NCI-H82 (cell line): ENCODE results near the gene CTRL.
A peak's percentile ranks its signal among the peaks of the same experiment; 100 is the strongest.

Experiments
- DNase-seq: peaks from one replicate; lab custom pipeline; 2025; lab: John Stamatoyannopoulos, UW

The CTRL gene

DNA sequence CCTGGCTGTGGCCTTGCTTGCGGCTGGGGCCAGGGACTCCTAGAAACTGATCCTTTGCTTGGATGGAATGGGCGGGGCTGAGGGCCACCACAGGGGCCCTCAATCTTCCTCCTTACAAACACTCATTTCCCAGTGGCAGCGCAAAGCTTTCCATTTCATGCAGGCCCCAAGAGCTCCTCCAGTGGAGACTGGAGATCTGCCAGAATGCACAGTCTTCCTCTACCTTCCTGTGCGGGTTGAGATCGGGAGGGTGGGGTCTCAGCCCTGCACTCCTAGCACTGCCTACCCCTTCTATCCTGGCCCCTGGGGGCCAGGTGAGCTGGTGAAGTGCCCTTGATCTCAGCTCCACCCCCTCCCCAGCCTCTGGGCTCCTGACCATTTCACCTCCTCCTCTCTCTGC lies 45.3 kb downstream of the CTRL start:
- peak; percentile 40 for DNase-seq

DNA sequence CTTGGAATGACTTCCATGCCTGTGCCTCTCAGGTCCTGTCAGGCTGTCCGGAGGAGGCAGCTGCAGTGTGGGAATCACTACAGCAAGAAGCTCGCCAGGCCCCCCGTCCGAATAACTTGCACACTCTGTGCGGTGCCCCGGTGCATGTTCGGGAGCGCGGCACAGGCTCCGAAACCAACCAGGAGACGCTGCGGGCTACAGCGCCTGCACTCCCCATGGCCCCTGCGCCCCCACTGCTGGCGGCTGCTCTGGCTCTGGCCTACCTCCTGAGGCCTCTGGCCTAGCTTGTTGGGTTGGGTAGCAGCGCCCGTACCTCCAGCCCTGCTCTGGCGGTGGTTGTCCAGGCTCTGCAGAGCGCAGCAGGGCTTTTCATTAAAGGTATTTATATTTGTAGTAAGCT lies 45.7 kb downstream of the CTRL start:
- no peak for DNase-seq

DNA sequence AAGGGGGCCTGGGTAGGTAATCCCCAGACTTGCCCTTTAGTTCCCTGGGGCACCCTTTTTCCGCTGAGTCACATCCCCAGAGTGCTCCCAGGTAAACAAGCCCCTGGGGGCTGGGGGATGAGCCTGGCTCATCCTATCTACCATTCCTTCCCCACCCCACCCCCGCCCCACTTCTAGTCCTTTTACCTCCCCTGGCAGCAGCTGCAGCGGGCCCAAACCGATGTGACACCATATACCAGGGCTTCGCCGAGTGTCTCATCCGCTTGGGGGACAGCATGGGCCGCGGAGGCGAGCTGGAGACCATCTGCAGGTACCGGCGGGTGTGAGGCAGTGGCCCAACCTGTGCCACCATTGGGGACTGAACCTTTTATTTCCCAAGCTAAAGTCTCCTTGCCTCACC lies 46.1 kb downstream of the CTRL start:
- no peak for DNase-seq

DNA sequence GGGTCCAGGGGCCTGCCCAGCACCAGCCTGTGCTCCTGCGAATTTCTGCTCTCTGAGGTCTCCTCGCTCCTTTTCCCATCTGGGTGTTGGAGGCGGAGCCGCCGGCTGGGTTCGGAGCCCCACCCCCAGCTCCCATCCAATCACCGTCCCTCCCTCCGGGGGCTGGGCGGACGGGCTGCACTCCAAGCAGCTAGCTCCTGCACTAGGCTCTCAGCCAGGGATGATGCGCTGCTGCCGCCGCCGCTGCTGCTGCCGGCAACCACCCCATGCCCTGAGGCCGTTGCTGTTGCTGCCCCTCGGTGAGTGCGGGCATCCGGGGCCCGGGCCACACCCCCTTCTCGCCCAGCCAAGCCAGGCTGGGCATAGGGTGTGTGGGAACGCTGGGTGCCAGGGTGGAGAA lies 47.0 kb downstream of the CTRL start, which contains the start of gene NRN1L:
Gene NRN1L (plus strand): TSS at position 202 of the 400 bp plus-strand sequence. CDS start 19 bp downstream, at position 221.
- peak; percentile 93 for DNase-seq

DNA sequence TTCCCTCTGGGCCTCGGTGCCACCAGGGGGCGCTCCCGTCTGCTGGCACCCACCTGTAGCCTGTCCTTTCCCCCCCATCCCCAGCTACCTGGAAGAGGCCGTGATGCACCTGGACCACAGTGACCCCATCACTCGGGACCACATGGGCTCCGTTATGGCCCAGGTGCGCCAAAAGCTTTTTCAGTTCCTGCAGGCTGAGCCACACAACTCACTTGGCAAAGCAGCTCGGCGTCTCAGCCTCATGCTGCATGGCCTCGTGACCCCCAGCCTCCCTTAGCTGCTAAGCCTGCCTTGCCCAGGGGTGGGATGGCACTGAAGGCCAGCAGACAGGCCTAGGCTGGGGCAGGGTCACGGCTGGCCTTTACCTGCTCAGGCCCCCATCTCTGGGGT lies 47.8 kb downstream of the CTRL start:
- DNase-seq = peak; percentile 63

DNA sequence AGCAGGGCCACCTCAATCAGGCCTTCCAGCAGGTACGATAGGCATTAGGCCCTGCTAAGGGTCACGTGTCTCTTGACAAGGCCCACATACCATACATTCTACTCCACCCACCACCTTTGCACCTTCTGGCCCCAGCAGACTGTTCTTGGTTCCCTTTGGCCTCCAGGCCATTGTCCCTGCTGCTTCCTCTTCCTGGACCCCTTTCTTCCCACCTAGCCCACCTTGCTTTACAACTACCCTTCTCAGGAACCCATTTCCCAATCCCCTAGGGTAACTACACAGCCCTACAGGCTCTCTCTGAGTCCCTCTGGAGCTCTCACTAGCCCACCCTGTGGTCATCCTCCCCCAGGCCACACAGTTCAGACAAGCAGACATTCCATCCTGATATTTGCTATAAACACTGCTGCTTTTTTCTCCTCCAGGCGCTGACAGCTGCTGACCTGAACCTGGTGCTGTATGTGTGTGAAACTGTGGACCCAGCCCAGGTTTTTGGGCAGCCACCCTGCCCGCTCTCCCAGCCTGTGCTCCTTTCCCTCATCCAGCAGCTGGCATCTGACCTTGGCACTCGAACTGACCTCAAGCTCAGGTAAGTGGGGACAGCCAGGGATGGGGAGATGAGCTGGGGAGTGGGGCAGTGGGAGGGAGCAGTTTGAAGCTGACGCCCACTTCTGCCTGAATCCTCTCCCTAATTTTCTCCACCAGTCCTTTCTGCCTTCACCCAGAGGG lies 48.4 kb downstream of the CTRL start:
- DNase-seq = no peak

DNA sequence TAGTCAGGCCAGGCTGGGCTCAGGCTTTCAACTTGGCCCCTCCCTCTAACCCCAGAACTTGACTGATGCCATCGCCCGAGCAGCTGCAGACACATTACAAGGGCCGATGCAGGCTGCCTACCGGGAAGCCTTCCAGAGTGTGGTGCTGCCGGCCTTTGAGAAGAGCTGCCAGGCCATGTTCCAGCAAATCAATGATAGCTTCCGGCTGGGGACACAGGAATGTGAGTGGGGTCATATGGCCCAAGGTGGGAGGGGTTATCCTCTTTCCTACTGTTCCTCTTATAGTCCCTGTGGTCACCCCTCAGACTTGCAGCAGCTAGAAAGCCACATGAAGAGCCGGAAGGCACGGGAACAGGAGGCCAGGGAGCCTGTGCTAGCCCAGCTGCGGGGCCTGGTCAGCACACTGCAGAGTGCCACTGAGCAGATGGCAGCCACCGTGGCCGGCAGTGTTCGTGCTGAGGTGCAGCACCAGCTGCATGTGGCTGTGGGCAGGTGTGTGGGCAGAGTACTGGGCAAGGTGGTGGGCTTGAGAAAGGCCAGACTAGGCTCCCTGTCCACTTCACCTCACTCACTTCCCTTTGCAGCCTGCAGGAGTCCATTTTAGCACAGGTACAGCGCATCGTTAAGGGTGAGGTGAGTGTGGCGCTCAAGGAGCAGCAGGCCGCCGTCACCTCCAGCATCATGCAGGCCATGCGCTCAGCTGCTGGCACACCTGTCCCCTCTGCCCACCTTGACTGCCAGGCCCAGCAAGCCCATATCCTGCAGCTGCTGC lies 49.1 kb downstream of the CTRL start:
- no peak for DNase-seq

DNA sequence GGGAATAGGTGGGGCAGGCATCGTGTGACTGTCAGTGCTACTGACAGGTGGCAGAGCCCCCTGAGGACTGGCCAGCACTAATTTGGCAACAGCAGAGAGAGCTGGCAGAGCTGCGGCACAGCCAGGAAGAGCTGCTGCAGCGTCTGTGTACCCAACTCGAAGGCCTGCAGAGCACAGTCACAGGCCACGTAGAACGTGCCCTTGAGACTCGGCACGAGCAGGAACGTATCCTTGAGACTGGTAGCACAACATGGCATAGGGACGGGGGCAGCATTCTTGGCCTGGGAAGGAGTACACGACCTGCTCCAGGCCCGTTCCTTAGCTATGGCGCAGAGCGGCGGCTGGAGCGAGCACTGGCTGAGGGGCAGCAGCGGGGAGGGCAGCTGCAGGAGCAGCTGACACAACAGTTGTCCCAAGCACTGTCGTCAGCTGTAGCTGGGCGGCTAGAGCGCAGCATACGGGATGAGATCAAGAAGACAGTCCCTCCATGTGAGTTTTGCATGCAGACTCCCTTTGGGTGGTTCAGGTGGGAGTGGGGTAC lies 50.0 kb downstream of the CTRL start:
- no peak for DNase-seq

DNA sequence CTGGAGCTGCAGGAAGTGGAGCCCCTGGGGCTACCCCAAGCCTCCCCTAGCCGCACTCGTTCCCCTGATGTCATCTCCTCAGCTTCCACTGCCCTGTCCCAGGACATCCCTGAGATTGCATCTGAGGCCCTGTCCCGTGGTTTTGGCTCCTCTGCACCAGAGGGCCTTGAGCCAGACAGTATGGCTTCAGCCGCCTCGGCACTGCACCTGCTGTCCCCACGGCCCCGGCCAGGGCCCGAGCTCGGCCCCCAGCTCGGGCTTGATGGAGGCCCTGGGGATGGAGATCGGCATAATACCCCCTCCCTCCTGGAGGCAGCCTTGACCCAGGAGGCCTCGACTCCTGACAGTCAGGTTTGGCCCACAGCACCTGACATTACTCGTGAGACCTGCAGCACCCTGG lies 51.1 kb downstream of the CTRL start:
- no peak for DNase-seq

DNA sequence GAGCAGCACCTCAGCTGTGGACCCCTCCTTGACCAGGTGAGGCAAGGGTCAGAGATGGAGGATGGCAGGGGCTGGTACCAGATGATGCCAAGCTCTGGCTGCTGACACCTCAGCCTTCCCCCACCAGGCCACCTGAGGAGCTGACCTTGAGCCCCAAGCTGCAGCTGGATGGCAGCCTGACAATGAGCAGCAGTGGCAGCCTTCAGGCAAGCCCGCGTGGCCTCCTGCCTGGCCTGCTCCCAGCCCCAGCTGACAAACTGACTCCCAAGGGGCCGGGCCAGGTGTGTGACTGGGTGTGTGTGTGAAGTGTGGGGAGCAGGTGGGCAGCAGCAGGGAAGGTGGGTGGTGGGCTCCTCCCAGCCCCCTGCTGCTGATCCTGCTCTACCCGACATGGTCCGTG lies 51.7 kb downstream of the CTRL start:
- DNase-seq = no peak
